Kidney glomerular epithelial cell (primary cell): Measurements from ENCODE around the gene SIGMAR1.

ENCODE experiments used
- DNase-seq: peaks from one replicate; lab custom pipeline; 2025; lab: John Stamatoyannopoulos, UW

The SIGMAR1 gene

DNA sequence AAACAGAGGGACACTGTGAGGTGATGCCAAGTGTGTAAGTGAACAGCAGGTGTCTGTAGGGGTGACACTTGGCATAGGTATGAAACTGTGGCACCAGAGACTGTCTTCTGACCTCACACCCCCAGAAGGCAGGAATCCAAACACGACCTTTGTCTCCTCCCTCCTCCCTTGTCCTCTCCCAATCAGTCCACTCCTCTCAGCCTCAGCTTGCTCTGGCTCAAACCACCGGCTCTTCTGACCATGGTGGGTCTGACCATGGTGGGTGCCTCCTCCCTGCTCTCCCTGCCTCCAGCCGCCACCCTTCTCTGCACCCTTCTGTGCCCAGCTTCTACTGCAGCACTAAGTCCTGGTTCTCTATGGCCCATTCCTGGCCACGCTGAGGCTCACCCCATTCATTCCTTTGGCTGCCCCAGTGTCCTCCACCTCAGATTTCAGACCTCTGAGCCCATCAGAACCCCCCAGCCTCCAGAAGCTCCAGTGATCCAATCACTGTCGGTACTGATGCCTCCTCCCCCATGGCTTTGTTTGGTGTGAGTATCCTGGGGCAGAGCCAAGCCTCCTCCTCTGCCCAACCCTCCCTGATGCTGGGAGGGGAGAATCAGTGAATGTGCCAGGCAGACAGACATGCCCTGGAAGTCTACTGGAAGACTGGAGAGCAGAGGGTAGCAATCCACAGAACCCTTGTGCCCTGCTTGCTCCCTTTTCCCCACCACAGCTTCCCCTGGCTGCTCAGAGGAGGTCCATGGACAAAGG lies 7.0 kb downstream of the SIGMAR1 start:
- no peak for DNase-seq

DNA sequence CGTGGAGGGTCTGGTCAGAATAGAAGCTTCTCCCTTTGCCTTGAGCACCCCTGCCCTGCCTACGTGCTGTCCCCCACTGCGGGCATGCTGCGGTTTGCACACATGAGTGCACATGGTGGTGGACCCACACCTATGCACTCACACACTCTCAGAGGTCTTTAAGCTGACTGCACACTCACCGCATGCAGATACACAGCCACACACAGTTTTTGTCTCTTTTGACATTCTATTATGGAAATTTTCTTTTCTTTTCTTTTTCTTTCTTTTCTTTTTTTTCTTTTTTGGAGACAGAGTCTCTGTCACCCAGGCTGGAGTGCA lies 8.1 kb downstream of the SIGMAR1 start:
- no peak for DNase-seq

DNA sequence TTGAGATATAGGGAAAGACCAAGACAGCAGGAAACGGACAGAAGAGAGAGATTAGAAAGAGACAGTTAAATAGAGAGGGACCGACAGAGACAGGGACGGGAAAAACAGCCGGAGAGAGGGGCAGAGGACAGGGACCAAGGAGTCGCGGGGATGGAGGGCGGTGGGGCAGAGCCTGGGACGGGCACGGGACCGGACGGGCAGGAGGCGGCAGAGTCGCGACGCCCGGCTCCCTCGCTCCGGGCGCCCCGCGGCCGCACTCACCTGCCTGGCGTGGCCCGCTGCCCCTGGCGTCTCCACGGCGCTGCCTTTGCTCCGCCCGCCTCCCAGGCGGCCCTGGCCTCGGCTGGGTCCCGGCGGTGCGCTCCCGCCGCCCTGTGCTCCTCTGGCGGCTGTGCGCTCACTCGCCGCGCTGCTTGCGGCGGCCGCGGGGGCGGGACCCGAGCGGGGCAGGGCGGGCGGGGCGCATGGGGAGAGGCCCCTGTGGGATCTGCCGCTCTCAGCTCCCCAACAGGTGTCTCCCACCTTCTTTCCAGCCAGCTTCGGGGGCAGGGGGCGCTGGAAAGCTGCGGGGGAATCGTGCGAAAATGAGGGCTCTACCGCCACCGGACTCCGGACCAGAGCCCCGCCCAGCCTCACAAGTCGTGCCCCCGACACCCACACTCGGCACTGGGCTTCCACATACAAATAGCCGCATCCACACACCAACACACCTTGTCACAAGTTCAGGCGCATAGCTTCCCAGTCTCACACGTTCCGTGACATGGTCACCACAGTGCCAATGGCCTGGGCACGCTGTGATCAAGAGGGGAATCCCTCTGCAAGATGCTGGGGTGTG lies 8.7 kb downstream of the SIGMAR1 start, which contains the start of gene ARID3C:
Gene ARID3C, minus strand, starts transcription at position 411 of the 835 bp plus-strand sequence. CDS start 1,052 bp downstream, outside the sequence.
- DNase-seq: no peak

DNA sequence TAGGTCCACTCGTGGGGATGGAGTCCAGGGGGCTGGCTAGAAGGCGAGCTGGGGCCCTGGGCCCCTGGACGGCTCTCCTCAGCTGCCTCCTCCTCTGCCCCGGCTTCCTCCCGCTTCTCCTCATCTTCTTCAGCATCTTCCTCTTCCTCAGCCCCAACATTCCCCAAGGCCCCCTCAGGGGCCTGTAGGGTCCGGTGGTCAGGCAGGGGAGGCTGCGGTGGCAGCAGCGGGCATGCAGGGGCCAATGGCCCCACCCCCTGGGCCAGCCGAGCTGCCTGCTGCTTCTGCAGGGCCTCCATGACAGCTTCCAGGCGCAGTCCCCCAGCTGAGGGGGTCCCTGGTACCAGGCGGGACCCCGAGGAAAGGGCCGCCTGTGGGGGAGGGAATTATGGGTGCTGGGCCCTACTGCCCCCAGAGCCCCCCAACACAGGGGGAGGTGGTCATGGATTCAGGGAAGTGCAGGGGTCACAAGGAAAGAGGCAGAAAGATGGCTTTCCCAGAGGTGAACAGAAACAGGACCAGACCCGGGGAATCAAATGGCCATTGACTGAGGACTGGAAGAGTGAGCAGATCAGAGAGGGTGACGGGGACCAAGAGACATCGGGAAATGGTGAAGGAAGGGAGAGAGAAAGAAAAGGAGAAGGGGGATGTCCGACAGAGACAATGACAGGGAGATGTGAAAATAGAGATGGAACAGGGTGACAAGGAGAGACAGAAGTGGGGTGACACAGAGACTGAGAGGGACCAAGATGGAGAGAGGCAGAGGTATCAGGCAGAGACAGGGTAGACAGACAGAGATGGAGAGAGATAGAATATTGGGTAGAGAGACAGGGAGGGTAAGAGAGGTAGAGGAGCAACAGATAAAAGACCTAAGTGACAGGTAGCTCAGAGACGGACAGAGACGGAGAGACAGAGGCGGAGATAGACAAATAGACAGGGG lies 9.6 kb downstream of the SIGMAR1 start:
- DNase-seq: no peak

DNA sequence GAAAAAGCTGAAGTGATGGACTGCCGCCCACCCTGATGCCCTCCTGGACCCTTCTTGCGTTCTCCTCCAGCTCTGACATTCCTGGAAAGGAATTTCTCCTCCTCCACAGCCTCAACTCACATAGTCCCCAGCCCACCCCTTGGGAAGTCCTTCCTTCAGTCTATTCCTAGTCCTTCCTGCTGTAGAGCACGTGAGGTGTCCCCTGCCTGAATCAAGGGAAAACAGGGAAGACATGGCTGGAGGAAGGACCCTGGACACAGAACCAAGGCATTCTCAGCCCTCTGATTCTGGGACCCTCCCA lies 12.5 kb downstream of the SIGMAR1 start:
- DNase-seq: no peak

DNA sequence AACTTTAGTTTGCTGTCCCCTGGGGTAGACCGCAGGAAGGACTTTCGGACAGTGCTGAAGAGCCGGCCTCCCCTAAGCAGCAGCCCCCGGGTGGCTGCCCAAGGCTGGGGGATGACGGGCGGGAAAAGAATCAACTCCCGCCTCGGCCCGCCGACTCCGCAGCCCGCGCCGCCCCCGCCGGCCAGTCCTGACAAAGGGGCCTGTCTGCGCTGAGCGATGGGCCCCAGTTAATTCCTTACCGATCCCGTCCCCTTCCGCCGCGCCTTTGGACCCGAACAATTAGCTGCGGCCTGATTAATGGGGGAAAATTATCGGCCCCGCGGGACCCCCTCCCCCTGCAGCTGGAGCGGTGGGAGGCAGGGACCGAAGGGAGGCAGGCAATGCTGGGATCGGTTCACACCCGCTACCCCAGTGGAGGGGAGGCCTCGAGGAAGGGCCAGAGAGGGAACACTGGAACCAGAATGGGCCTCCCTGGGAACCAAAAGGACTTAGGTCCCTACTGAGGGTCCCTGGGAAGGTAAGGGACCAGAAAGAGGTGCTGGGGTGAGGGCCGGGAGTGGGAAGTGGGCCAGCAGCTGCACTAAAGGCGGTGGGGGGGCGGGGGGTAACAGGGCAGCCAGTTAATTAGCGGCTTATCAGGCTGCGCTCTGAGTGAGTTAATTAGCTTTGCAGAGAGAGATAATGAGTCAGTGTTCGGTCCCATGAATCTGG lies 13.0 kb downstream of the SIGMAR1 start:
- DNase-seq: no peak

DNA sequence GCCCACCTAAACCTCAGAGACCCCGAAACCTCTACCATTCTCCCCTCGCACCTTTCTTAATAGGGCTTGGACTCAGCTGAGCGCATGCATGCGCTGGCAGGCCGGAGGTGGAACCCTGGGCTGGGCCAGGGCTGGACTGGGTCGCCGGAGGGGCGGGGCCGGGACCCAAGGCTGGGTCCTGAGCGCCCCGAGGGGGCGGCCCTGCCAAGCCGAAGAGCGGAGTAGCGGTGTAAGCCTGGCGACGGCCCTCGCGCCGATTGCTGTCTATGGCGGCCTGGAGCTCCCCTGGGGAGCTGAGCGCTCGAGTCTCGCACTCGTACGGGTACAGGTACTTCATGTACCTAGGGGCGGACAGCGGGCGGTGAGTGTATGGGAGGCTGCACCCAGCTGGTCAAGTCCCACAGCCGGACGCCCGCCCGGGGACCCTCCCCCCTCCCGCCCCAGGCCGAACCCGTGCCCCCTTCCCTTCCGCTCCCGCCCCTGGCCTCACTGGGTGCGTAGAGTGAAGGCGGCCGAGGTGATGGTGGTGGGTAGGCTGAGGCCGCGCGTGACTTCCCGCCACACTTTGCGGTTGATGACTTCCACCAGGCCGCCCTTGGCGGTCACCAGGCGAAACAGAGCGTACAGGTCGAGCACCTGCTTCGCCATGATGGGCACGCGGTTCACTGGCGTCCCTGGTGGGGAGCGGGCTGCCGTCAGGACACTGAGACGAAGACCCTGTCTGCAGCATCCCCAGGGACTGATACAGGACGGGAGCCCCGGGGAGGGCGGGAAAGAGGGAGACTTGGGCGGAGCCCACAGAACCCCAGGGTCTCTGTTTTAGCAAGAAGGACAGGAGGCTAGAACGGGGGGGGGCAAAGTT lies 14.0 kb downstream of the SIGMAR1 start:
- no peak for DNase-seq

DNA sequence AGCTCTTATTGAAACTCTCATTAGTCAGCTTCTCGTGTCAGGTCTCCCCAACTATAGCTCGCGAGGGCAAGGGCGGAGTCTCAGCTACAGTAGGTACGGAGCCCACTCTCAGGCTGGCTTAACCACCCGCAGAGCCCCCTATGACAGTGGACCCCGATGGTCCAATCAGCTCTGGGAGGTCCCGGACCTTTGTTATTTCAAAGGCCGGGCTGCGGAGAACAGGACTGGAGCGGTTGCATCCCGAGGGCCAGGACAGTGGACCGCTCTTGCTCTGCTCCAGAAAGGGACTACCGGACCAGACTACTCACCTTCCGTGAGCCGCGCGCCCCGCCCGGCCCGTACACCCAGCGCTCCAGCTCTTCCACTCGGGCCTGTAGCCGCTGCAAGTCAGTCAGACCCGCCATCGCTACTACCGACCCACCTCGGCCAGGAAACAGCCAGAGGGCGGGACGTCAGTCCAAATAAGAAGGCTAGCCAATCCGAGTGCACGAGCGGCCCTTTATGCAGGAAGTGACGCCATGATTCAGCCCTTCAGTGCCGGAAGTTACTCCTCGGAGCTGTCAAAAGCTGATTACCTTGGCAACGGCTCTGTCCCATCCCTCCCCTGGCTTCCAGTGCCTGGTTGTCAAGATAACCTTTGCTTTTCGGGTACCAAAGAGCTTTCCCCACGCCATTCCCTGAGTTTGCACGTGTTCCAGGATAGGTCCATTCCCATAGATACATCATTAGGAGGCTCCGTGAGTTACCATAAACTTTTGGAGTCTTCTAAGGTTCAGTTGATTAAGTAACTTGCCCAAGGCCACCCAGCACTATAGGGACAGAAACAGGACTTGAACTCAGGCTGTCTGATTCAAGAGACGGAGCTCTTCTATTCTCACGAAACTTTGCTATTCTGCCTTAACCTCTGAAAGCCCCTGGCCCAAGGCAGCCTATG lies 17.3 kb downstream of the SIGMAR1 start, which contains the start of gene DCTN3:
Gene DCTN3, minus strand, starts transcription at position 435 of the 934 bp plus-strand sequence. Its CDS starts 31 bp downstream, at position 404.
- peak; percentile 97 for DNase-seq

DNA sequence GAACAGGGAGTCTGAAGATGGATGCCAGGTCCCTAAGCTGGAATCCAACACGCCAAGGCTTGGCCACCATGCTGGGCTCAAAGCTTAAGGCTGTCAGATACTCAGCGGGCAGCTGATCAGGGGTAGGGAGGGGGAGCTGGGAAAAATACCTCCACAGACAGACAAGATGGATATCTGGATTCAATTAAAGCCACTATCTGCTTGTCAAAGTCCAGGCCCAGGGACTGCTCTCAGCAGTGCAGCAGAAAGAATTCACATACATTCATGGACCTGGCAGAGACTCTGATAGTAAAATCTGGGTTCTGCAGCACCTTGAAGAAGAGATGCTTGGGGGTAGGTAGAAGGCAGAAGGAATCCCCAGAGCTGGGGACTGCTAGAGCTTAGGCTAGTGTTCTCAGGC lies 22.5 kb downstream of the SIGMAR1 start:
- DNase-seq: no peak

DNA sequence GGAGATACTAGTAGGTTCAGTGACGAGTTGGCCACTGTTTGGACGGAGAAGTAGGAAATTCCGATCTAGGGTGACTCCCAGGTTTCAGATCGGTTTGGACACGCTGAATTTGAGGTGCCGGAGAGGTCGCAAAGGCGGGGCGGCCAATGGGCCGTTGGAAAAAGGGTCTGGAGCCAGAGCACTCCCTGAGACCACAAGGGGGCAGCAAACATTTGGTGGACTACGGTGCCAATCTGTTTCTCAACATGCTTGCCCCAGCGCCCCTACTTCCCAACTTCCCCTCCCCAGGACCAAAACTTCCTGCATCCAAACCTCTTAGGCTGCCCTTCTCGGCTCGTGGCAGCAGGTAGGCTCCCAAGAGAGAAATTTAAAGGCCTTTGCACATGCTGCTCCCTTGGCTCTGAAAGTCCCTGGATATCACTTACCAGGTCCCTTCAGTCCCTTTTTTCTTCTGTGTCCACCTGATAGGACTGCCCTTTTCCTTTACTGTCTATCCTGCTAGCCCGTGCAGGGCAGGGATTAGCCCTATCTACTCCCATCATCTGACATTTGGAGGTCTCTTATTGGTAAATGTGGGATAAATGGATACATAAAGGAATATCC lies 24.7 kb downstream of the SIGMAR1 start:
- peak; percentile 65 for DNase-seq

DNA sequence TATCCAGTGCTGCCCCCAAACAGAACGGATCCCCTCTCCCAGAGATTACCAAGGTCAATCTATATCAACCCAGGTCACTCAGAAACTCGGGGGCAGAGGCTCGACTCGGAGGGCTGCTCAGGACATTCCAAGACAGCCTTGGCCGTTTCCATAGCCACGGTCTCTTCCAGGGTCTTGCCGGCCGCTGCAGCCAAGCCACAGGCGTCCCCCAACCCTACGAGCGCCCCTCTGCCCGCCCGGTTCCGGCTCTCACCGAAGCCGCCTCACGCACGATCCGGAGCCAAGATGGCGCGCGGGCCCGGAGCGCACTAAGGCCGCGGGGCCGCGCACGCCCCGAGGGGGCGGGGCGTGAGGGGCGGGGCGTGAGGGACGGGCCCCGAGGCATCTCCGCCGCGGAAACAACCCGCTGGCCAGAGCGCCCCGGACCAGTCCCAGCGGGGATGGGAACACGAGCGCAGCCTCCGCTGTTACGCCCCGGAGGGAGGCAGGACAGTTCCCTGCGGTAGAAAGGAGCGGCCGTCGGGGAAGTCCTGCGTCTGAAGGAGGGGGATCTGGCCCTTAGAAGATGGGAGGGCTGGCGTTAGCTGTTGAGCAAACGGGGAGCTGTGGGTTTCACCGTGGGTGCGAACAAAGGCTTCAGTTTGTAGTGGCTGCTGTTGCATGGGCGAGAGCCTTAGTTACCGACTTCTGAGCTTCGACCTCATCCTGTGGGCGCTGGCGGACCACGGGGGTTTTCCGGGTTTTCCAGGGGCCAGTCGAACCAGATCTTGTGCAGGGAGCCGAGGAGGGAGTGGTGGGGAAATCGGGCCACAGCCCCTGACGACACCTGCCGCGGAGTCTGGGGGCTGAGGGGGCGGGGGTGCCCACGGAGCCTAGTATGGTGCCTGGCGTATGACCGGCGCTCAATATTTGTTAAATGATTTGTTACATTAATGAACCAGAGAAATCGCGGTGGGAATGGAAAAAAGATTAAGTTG lies 25.5 kb downstream of the SIGMAR1 start, which contains the start of gene RPP25L:
Gene RPP25L, minus strand, starts transcription at position 287 of the 977 bp plus-strand sequence. CDS start 801 bp downstream, outside the sequence.
- peak; percentile 29 for DNase-seq

DNA sequence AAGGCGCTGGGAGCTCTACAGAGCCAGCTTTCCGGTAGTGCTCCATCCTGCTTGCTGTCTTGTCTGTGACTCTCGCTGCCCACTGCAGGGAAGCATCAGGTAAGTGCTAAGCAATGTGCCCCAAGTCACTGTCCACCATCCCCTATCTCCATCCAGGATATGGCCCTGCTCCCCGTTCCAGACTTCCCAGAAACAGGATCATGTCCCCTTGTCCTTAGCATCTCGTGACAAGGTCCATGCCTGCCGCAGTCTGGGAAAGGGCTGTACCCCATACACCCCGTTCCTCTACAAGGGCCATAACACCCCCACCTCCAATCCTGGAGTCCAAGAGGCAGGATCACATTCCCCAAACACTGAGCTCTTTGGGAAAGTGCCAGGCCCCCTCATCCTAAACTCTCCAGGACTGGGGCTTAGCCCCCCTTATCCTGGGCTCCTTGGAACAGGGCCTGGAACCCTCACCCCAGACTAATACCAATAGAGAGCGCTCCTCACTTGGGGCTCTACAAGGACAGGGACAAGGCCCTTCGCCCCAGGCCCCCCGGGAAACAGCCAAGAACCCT lies 26.3 kb downstream of the SIGMAR1 start:
- DNase-seq: no peak

DNA sequence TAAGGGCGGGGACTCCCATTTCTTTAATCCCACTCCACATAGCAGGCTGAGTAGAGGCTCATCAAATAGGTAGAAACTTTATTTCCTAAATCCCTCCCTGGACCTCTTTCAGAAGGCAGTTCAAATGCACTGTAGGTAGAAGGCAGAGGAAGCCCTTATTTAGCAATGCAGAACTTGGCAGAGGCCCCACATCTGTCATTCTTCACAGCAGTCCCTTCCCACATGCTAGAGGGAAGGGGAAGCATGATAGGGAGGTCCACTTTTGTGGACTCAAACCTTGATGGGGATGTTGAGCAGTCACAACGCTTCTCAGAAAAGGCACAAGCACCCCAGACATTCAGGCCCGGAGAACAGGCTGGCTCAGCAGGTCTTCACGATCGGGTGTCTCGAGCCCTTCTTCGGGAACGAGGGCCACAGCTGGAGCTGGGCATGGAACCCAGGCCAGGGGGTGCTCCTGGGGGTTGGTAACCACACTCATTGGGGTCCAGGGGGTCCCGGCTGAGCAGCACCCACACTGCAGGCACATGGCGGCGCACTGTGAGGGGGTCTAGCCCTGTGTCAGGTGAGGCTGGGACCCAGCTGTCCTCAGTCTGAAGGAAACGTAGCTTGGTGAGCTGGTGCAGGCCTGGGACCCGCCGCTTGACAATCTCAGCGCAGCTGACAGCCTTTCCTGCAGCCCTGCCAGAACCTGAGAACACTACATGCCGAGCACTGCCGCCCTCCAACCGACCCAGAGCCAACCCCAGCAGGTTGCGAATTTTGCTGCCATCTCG lies 27.0 kb downstream of the SIGMAR1 start:
- DNase-seq: no peak

DNA sequence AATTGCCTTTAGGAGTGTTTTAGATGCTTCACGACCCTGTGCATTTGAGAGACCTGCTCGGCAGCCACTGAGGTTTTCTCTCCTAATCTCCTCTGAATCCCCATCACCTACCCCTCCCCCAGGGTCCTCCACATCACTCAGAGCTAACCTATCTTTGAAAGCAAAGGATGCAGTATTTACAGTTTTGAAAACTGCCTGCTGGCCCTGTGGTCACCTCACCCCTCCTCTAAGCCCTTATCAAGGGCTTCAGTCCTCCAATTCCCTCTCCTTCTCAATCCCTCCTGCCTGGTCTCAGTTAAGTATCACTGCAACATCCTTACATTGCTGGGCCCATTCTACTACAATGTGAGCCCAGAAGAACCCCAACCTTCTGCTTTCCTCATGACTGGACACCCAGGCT lies 30.3 kb downstream of the SIGMAR1 start:
- DNase-seq: no peak

DNA sequence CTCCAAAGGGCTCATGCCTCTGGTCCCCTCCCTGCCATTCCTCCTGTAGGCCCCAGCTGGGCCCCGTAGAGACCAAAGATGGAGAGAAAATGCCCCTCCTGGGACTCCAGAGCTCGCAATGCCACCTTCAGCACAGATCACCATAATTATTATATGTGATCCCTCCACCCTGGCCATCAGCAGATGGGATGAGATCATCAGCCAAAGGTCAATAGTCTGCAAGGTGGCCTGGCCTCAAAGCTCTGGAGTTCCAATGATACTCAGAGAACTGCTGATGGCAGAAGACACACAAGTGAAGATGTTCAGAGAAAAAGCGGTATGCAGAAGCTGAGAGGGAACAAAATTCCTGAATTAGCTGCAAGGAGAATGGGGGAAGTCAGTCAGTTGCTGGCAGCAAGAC lies 30.7 kb downstream of the SIGMAR1 start:
- DNase-seq: no peak

DNA sequence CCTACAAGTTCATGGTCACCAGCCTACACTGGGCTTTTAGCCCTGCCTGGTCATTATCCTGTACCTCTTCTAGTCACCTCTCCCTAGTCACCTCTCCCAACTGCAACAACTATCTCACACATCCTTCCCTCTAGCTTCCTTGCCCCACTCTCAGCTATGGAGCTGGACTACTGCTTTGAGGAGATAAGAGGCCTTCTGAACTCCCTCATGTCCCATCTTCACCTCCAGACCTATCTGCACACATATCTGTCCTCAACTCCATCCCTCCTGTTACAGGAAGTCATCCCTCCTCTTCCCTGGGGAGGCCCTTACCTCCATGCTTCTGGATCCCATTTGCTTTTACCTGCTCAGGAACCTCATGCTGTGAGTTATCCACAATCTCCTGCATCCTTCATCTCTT lies 31.4 kb downstream of the SIGMAR1 start:
- DNase-seq: no peak
